GM12878 (cell line): ENCODE measurements around the gene FNDC3B. TPM values are rescaled to one million over a fixed set of nuclear protein-coding genes. Genes with fewer than 3 reads are reported as not detected.

Experiments
- ATAC-seq: fragments of 200-7000 bp; cut with Tn5 transposase; 3 replicates; pipeline ENCODE4 v1.9.1; 2020; ENCODE audit warnings: mild to moderate bottlenecking, moderate library complexity
- BruUV-seq: library from RNA; stranded (reverse); fragments of 400-500 nt; replicated peaks from 2 replicates; lab custom pipeline; 2021; lab: Mats Ljungman, UMichigan
- CTCF ChIA-PET: fragments of 300-600 bp; sonication (Branson Sonifier 250); formaldehyde crosslinking; extraction: SDS; loops from one replicate; lab custom pipeline; 2021; ENCODE audit warnings: inconsistent platforms; lab: Yijun Ruan, JAX
- POLR2A ChIA-PET: fragments of 350-600 bp; formaldehyde crosslinking; extraction: SDS; loops from one replicate; lab custom pipeline; 2021; ENCODE audit warnings: inconsistent platforms; lab: Charles Lee
- RAD21 ChIA-PET: fragments of 300-600 bp; sonication (Branson Sonifier 250); formaldehyde crosslinking; loops from one replicate; lab custom pipeline; 2023; ENCODE audit warnings: antibody characterized with exemption; ENCODE audit not compliant: unreplicated experiment; lab: Charles Lee
- SMC1A ChIA-PET: fragments of 300-600 bp; sonication (Branson Sonifier 250); formaldehyde crosslinking; loops from one replicate; lab custom pipeline; 2023; ENCODE audit not compliant: unreplicated experiment, uncharacterized antibody; lab: Charles Lee
- DNase-seq: peaks from one replicate; pipeline ENCODE4 v3.0.0-alpha.2; 2011; ENCODE audit warnings: low read depth, low spot score
- FAIRE-seq: peaks from 3 replicates; lab custom pipeline; 2011; peaks lifted over from hg19 to GRCh38; lab: Jason Lieb, UNC
- H2AFZ ChIP-seq: 2 replicates; pipeline ENCODE4 v1.6.0; 2011; ENCODE audit warnings: low read depth, low read length, control low read depth; ENCODE audit not compliant: control insufficient read depth
- H3K27ac ChIP-seq: 2 replicates; pipeline ENCODE4 v1.5.1; 2011; ENCODE audit warnings: control low read depth; ENCODE audit not compliant: control insufficient read depth, insufficient read depth
- H3K27me3 ChIP-seq, 2 experiments: replicated peaks in 1 of 2; 2 replicates each; pipeline versions ENCODE4 v1.6.0 to v1.6.1; 2011; ENCODE audit warnings: low read length in 1 of 2; ENCODE audit not compliant: control insufficient read depth in 2 of 2, insufficient read depth in 2 of 2
- H3K36me3 ChIP-seq, 2 experiments: 2 replicates each; pipeline ENCODE4 v1.5.1; 2011; ENCODE audit warnings: low read length in 1 of 2; ENCODE audit not compliant: control insufficient read depth in 2 of 2, insufficient read depth in 2 of 2
- H3K4me1 ChIP-seq: 2 replicates; pipeline ENCODE4 v1.6.1; 2011; ENCODE audit warnings: mild to moderate bottlenecking, low read length, moderate library complexity, mixed read lengths; ENCODE audit not compliant: control insufficient read depth, insufficient read depth
- H3K4me2 ChIP-seq: 2 replicates; pipeline ENCODE4 v1.6.0; 2011; ENCODE audit warnings: control low read depth; ENCODE audit not compliant: control insufficient read depth, insufficient read depth
- H3K4me3 ChIP-seq: fragments of 200-600 bp; sonication (generic); 2 replicates; pipeline ENCODE4 v1.5.1; 2016
- H3K79me2 ChIP-seq: 2 replicates; pipeline ENCODE4 v1.6.0; 2011; ENCODE audit warnings: low read length; ENCODE audit not compliant: control insufficient read depth, insufficient read depth
- H3K9ac ChIP-seq: 2 replicates; pipeline ENCODE4 v1.8.0; 2011; ENCODE audit warnings: low read length, control low read depth, mixed read lengths; ENCODE audit not compliant: control insufficient read depth, insufficient read depth
- H3K9me3 ChIP-seq: replicated peaks from 3 replicates; pipeline ENCODE4 v1.5.1; 2011; ENCODE audit warnings: mild to moderate bottlenecking, low read length; ENCODE audit not compliant: control insufficient read depth, insufficient read depth
- H4K20me1 ChIP-seq: 2 replicates; pipeline ENCODE4 v1.6.0; 2011; ENCODE audit not compliant: control insufficient read depth, insufficient read depth
- NFIC ChIP-seq: IDR thresholded peaks from 2 replicates; pipeline ENCODE4 v1.6.1; 2012; ENCODE audit warnings: low read depth, mild to moderate bottlenecking, inconsistent platforms, low read length, moderate library complexity
- SIX5 ChIP-seq: IDR thresholded peaks from 2 replicates; pipeline ENCODE4 v1.6.1; 2011; ENCODE audit warnings: mild to moderate bottlenecking, low read depth, low read length, moderate library complexity; ENCODE audit not compliant: severe bottlenecking
- SMAD5 ChIP-seq: IDR thresholded peaks from 2 replicates; pipeline ENCODE4 v1.6.1; 2016; ENCODE audit warnings: antibody characterized with exemption, low read depth
- SPI1 ChIP-seq: IDR thresholded peaks from 2 replicates; pipeline ENCODE4 v1.6.1; 2011; ENCODE audit warnings: low read depth, mild to moderate bottlenecking, low read length, moderate library complexity, borderline replicate concordance; ENCODE audit not compliant: insufficient read depth
- SUZ12 ChIP-seq: fragments of 200-600 bp; sonication (generic); IDR thresholded peaks from one replicate; pipeline ENCODE4 v1.6.1; 2018; ENCODE audit warnings: antibody characterized with exemption, mild to moderate bottlenecking; ENCODE audit not compliant: unreplicated experiment
- WGBS: methylation state at CpG from one replicate; pipeline ENCODE4 v1.1.6; 2016; ENCODE audit warnings: low lambda C conversion rate; ENCODE audit not compliant: insufficient replicate concordance, insufficient coverage; ENCODE audit errors: missing lambda C conversion rate; 5-methylcytosine and 5-hydroxymethylcytosine counted together
- in situ Hi-C: fragments of 300-500 bp; cut with MboI; formaldehyde crosslinking; loops from 9 replicates; pipeline ENCODE4 v1.14.3; 2018; ENCODE audit warnings: mixed read lengths
- intact Hi-C: fragments of 100-400 bp; cut with micrococcal nuclease; formaldehyde crosslinking; loops from one replicate; pipeline ENCODE4 v1.14.2; 2022; ENCODE audit not compliant: unreplicated experiment
- polyA plus RNA-seq, 11 experiments: library from polyadenylated mRNA; depleted of rRNA in 4 of 11; unstranded in 6 of 11; stranded (reverse) in 5 of 11; fragments of >200 nt; fragmentation: Nextera tagmentation in 4 of 11; fragmentation: Illumina TruSeq in 1 of 11; extraction: Ambion mirVana in 4 of 11; extraction: Trizol in 1 of 11; gene quantifications; 1 replicate in 1 of 11; 2 replicates in 10 of 11; pipeline versions ENCODE4 v1.2.1 to v1.2.3, GENCODE V29; 2011 to 2016; ENCODE audit warnings: inconsistent platforms in 2 of 11, missing spikeins in 2 of 11, low read depth in 1 of 11
- total RNA-seq, 4 experiments: library from RNA; depleted of rRNA in 3 of 4; stranded (reverse); fragments of >200 nt in 3 of 4; fragmentation: Illumina TruSeq in 1 of 4; extraction: Trizol in 1 of 4; gene quantifications; 2 replicates each; pipeline versions ENCODE4 v1.2.1 to v1.2.3, GENCODE V29; 2013 to 2021
- TF ChIP-seq, protein P1 (sequence below): fragments of 450-650 bp; conservative IDR thresholded peaks from 2 replicates; pipeline ENCODE4 v1.6.1; 2017; ENCODE audit warnings: mild to moderate bottlenecking, moderate library complexity
- TF ChIP-seq, protein P2 (sequence below): fragments of 450-650 bp; IDR thresholded peaks from 2 replicates; pipeline ENCODE4 v1.6.1; 2017; ENCODE audit warnings: low read depth, mild to moderate bottlenecking, moderate library complexity
- TF ChIP-seq, protein P3 (sequence below): fragments of 450-650 bp; IDR thresholded peaks from 2 replicates; pipeline ENCODE4 v1.6.1; 2016; ENCODE audit warnings: mild to moderate bottlenecking

Gene FNDC3B
- total and polyA plus RNA-seq, 10 of the 15 experiments (the other 5 are each of a cell fraction or from before 2014, with no cell fraction given): 7.9 to 35.0 (median 18.5) TPM

DNA sequence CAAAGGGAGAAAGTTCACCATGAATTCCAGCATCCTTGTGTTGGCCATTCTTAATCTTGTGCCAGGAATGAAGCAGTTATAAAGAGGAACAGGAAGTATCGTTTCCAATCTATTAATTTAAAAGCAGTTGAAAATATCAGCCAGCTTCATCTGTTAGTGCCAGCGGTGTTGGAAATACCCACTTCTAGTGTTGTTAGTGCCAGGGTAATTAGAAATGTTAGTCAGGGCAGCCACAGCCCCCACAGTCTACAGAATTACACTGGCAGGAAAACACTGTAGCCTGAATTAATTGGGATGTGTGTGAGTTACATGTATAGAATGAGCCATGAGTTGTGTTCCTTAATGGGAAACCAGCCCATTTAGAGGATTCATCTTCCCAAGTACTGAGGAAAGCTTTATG is 281.1 kb downstream of the FNDC3B start:
- ChIA-PET RAD21 (interaction anchor here (1.1 to 1.5 kb wide), 3 partner anchors 12 to 150 kb away, joined by 3 to 8 read pairs (median 4); no protein-coding TSS in a partner anchor), CTCF (interaction anchor here (0.7 to 5.0 kb wide), 4 partner anchors 12 to 352 kb away, joined by 3 to 48 read pairs (median 4); no protein-coding TSS in a partner anchor), SMC1A (interaction anchor here (0.9 to 1.5 kb wide), 9 partner anchors 11 to 487 kb away, joined by 3 to 5 read pairs (median 3); no protein-coding TSS in a partner anchor), POLR2A (no interaction called here)
- Histone ChIP-seq H4K20me1 (no peaks in the 10 kb centered on the region), H3K9ac (no peak overlapping the region), H3K27ac (peak overlapping the region; percentile 0; the same call in 1 of the 2 replicates), H3K27me3 (no peaks in the 10 kb centered on the region), H3K36me3 (peaks cover 9 to 23% of the 10 kb centered on the region in 2 experiments), H3K4me2 (no peak overlapping the region), H3K9me3 (no peaks in the 10 kb centered on the region), H3K4me3 (no peak overlapping the region), H3K4me1 (peaks cover 10% of the 10 kb centered on the region), H3K79me2 (no peaks in the 10 kb centered on the region), H2AFZ (no peak overlapping the region)
- TF ChIP-seq SPI1: 0 out of 2 replicates have a peak, but pooled peaks have one; percentile 22
- no peak for TF ChIP-seq SIX5
- 77% methylated on average over 2 of the region's 2 CpGs for WGBS
- intact Hi-C loops: no loop called here
- BruUV-seq: TSS peak; percentile 37
- no peak for DNase-seq
- peak; percentile 23; the same call in 2 of the 3 replicates for ATAC-seq
- in situ Hi-C loops: no loop called here
- no peak for FAIRE-seq

DNA sequence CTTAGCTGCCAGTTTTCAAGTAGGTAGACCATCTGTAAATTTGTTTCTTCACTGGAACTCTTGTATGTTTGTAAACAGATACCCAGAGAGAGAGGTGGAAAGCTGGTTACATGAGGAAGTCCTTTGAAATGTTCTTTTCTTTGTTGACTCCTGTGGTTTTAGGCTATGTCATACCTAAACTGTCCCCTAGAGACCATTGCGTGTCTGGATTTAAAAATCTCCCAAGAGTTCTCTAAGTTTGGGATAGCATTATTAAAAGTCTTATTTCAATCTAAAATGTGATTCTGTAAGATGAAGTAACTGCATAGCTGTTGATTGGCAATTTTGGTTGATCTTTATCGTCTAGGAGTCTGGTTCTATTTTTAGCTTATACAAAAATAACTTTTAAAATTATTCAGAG is 281.7 kb downstream of the FNDC3B start:
- peak overlapping the region; percentile 34; the same call in 1 of the 2 replicates for H3K27ac ChIP-seq
- ChIA-PET RAD21 (interaction anchor here (1.1 to 1.5 kb wide), 2 partner anchors 11 to 150 kb away, joined by 4 to 8 read pairs; no protein-coding TSS in a partner anchor), POLR2A (interaction anchor here (0.6 kb wide), 1 partner anchor 267 kb away, joined by 5 read pairs; no protein-coding TSS in a partner anchor), CTCF (interaction anchor here (0.7 to 5.0 kb wide), 6 partner anchors 11 to 351 kb away, joined by 3 to 48 read pairs (median 4); no protein-coding TSS in a partner anchor), SMC1A (interaction anchor here (0.9 to 1.5 kb wide), 8 partner anchors 11 to 286 kb away, joined by 3 to 5 read pairs (median 3); no protein-coding TSS in a partner anchor)
- no peaks in the 10 kb centered on the region for H4K20me1 ChIP-seq
- 50% methylated on average over 2 of the region's 2 CpGs for WGBS
- no peaks in the 10 kb centered on the region for H3K27me3 ChIP-seq
- no peak overlapping the region for H2AFZ ChIP-seq
- intact Hi-C loops (no loop called here), in situ Hi-C loops (no loop called here)
- H3K36me3 ChIP-seq: peaks cover 9 to 23% of the 10 kb centered on the region in 2 experiments
- peak; percentile 20 for DNase-seq
- ATAC-seq: peak; percentile 67
- no peak for FAIRE-seq
- no peaks in the 10 kb centered on the region for H3K9me3 ChIP-seq
- no peak overlapping the region for H3K4me3 ChIP-seq
- no TSS peak for BruUV-seq
- no peaks in the 10 kb centered on the region for H3K79me2 ChIP-seq
- H3K9ac ChIP-seq: no peak overlapping the region
- peaks cover 10% of the 10 kb centered on the region; the same call in 1 of the 2 replicates for H3K4me1 ChIP-seq
- H3K4me2 ChIP-seq: no peak overlapping the region
- TF ChIP-seq, protein P1, sequence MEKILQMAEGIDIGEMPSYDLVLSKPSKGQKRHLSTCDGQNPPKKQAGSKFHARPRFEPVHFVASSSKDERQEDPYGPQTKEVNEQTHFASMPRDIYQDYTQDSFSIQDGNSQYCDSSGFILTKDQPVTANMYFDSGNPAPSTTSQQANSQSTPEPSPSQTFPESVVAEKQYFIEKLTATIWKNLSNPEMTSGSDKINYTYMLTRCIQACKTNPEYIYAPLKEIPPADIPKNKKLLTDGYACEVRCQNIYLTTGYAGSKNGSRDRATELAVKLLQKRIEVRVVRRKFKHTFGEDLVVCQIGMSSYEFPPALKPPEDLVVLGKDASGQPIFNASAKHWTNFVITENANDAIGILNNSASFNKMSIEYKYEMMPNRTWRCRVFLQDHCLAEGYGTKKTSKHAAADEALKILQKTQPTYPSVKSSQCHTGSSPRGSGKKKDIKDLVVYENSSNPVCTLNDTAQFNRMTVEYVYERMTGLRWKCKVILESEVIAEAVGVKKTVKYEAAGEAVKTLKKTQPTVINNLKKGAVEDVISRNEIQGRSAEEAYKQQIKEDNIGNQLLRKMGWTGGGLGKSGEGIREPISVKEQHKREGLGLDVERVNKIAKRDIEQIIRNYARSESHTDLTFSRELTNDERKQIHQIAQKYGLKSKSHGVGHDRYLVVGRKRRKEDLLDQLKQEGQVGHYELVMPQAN: no peak
- TF ChIP-seq SMAD5 (no peak), NFIC (peak; percentile 55), SUZ12 (no peak)
- TF ChIP-seq, protein P2, sequence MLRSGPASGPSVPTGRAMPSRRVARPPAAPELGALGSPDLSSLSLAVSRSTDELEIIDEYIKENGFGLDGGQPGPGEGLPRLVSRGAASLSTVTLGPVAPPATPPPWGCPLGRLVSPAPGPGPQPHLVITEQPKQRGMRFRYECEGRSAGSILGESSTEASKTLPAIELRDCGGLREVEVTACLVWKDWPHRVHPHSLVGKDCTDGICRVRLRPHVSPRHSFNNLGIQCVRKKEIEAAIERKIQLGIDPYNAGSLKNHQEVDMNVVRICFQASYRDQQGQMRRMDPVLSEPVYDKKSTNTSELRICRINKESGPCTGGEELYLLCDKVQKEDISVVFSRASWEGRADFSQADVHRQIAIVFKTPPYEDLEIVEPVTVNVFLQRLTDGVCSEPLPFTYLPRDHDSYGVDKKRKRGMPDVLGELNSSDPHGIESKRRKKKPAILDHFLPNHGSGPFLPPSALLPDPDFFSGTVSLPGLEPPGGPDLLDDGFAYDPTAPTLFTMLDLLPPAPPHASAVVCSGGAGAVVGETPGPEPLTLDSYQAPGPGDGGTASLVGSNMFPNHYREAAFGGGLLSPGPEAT: peak; percentile 51; the same call in 1 of the 2 replicates
- TF ChIP-seq, protein P3, sequence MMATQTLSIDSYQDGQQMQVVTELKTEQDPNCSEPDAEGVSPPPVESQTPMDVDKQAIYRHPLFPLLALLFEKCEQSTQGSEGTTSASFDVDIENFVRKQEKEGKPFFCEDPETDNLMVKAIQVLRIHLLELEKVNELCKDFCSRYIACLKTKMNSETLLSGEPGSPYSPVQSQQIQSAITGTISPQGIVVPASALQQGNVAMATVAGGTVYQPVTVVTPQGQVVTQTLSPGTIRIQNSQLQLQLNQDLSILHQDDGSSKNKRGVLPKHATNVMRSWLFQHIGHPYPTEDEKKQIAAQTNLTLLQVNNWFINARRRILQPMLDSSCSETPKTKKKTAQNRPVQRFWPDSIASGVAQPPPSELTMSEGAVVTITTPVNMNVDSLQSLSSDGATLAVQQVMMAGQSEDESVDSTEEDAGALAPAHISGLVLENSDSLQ: no peak
